Hematopoietic multipotent progenitor cell treated with erythropoietin and hydrocortisone succinate and interleukin-3 and kit ligand, for 17 days (in vitro differentiated cells): ENCODE data around the gene SLC1A5.
"Not testable (repeated sequence)": the region's sequence is repeated elsewhere in the genome, so short reads cannot be mapped to it uniquely, and the experiment has no call there.

ENCODE experiments used
- DNase-seq: peaks from one replicate; pipeline ENCODE4 v3.0.0-alpha.2; 2015; ENCODE audit warnings: low spot score

Gene SLC1A5

GRCh38 chr19:46798713-46799112 is 10.3 kb upstream of the SLC1A5 start:
- DNase-seq: no peak

DNA sequence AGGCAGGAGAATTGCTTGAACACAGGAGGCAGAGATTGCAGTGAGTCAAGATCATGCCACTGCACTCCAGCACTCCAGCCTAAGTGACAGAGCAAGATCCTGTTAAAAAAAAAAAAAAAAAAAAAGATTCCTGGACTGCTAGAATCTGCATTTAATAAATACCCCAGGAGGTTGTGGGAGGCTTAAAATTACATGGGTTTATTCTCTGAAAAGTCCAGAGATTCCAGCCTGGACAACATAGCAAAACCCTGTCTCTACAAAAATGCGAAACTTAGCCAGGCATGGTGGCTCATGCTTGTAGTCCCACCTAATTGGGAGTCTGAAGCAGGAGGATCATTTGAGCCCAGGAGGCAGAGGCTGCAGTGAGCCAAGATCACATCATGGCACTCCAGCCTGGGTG is 9.5 kb upstream of the SLC1A5 start:
- DNase-seq: no peak

- no peak for DNase-seq
These were observed 3.5 kb upstream of the SLC1A5 start for GRCh38 chr19:46791944-46792343.

DNA sequence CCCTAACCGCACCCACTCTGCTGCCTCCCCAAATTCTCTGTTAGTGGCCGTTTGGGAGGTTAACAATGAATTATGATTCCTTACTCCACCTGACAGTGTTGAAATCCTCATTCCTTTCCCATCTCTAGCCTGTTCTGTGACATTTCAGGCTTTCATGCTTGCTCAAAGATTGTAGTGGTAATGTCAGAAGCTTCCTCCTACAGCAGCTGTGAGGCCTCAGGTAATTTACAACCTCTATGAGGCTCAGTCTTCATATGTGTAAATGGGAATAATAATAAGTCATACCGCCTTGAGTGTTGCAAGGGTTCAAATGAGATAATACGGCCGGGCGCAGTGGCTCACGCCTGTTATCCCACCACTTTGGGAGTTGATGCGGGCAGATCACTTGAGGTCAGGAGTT is 977 bp upstream of the SLC1A5 start:
- no peak for DNase-seq

DNA sequence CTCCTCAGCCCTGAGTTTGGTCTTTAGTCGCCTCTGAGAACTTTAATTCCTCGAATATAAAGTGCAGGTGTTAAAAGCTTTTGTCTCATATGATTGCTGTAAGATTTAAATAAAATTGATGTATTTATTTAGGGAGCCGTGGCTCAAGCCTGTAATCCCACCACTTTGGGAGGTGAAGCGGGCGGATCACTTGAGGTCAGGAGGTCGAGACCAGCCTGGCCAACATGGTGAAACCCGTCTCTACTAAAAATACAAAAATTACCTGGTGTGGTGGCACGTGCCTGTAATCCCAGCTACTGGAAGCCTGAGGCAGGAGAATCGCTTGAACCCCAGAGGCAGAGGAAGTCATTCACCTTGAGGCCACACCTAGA is 559 bp upstream of the SLC1A5 start:
- no peak for DNase-seq

DNA sequence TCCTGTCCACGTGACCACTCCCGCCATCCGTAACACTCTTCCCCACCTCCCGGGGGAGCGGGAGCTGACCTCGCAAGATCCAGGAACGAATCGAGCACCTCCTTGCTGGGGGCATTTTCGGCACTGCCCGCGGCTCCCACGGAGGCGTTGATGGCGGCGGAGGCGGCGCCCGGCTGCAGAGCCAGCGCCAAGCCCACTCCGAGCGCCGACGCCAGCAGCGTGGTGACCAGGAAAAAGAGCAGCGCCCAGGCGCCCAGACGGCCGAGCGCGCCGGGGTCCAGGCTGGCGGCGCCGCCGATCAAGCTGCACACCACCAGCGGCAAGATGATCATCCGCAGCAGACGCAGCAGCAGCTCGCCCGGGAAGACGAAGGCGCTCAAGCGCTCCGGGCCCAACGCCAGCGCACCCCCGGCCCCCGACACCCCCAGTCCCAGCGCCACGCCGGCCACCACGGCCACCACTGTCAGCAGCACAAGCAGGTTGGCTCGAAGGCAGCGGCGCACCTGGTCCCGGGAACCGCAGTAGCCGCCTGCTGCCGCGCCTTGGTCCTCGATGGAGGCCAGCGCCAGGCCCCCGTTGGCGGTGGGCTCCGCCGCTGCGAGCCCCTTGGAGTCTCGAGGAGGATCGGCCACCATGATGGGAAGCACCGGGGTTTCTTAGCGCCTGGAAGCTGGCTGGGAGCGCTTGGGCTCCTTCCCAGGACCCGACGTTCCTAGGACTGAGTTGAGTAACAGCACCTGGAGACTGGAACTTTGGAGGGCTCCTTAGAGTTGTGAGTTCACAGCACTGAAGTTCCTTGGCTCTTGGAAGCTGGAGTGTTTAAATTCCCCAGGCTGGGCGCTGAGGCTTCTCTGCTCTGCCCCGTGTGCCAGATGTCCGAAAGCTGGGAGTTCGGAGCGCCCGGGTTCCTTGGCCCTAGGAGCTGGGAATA is 798 bp downstream of the SLC1A5 start:
- DNase-seq: peak; percentile 65

GRCh38 chr19:46787040-46787330 is 1.4 kb downstream of the SLC1A5 start:
- DNase-seq: no peak

- peak; percentile 97 for DNase-seq
These were observed 2.0 kb downstream of the SLC1A5 start for GRCh38 chr19:46786236-46787039.

DNA sequence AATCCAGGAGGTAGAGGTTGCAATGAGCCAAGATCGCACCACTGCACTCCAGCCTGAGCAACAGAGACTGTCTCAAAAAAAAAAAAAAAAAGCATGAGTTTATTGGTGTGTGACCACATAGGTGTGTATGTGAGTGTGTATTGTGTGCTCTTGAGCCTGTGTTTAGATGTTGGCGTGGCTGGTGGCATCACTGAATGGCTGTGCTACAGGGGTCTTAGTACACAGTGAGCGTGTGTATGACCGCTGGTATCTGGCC is 2.5 kb downstream of the SLC1A5 start:
- DNase-seq: no peak

DNA sequence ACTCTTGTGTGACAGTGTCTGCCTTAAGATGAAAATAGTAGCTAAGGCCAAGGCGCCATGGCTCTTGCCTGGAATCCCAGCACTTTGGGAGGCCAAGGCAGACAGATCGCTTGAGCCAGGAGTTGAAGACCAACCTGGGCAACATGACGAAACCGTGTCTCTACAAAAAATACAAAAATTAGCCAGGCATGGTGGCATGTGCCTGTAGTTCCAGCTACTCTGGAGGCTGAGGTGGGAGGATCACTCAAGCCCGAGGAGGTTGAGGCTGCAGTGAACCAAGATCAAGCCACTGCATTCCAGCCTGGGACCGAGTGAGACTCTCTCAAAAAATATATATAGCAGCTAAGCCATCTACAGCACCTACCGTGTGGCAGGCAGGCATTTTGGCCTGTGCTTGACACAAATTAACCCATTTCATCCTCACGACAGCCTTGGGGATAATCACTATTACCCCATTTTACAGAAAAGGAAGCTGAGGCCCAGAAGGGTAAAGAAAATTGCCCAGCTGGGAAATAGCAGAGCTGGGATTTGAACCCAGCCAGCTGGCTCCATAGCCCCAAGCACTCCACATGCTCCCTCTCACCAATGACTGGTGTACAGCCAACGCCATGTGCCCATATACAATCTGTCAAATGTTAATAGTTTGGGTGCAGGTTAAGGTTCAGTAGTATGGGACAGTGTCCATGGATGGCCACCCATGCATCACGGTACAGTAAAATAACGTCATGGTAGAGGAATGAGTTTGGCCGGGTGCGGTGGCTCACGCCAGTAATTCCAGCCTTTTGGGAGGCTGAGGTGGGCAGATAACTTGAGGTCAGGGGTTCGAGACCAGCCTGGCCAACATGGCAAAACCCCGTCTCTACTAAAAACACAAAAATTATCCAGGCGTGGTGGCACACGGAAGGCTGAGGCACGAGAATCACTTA is 3.1 kb downstream of the SLC1A5 start:
- peak; percentile 64 for DNase-seq

DNA sequence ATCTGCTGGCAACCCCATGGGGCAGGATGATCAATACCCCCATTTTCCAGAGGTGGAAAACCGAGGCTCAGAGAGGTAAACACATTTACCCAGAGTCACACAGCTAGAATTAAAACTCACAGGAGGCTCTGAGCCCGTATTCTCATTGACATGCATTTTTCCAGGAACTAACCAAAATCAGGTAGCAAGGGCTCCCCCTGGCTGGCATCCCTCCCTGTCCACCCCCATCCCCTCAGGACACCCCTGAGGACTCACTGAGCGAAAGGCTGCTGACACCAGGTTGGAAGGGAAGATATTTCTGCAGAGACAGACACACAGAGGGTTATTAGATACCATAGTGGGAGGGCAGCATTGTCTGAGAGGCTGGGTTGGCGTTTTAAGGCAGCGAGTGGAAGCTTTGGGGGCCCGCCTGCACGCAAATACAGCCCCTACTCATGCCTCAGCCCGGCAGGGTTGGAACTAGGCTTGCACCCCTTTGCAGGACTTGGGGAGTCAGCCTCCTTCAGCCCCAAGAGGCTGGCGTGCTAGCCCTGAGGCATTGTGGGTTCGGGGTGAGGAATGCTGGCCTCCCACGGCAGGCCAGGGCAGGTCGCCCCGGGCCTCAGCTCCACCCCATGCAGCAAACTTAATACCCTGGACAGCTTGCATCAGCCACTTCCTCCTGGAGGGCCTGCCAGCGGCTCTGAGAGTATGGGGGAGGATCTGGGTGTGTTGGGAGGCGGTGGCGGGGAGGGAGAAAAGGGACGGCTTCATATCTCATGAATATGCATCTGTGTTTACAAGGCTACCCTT is 3.9 kb downstream of the SLC1A5 start:
- peak; percentile 92 for DNase-seq

DNA sequence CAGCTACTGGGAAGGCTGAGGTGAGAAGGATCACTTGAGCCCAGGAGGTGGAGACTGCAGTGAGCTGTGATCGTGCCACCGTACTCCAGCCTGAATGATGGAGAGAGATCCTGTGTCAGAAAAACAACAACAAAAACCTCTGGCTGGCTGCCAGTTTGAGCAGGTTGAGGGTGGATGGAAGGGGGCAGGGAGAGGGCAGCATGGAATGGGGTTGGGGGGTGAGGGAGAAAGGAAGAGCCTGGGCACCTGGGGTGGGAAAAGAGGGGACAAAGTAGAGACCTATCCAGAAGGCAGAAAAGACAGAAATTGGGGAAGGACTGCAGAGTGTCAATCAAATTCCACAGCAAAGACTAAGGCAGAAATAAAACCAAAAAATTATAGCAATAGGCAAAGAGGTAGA is 4.7 kb downstream of the SLC1A5 start:
- DNase-seq: peak; percentile 77

DNA sequence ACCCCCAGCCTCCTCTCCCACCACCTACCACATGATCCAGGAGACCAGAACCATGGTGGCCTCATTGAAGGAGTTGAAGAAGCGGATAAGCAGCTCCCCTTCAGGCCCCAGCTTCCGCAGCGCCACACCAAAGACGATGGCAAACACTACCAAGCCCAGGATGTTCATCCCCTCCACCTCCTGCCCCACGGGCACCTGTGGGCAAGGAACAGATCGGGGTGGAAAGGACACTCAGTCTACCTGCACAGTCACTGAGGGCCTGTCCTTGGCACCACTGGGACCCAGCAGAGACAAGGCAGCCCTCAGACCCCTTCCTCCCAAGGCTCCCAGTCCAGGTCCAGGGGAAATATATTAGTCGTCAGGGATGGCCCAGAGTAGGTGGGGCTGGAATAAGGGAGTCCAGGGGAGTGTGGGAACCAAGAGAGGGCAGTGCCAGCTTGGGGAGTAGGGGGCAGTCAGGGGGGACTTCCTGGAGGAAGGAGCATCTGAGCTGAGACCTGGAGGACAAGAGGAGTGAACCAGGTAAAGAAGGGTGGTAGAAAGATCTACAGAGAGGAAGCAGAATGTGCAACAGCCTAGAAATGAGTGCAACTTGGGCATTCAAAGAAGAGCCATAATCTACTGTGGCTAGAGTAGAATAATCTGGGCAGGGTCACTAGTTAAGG is 5.9 kb downstream of the SLC1A5 start:
- no peak for DNase-seq

GRCh38 chr19:46777956-46778645 is 10.3 kb downstream of the SLC1A5 start:
- DNase-seq: not testable (repeated sequence)

DNA sequence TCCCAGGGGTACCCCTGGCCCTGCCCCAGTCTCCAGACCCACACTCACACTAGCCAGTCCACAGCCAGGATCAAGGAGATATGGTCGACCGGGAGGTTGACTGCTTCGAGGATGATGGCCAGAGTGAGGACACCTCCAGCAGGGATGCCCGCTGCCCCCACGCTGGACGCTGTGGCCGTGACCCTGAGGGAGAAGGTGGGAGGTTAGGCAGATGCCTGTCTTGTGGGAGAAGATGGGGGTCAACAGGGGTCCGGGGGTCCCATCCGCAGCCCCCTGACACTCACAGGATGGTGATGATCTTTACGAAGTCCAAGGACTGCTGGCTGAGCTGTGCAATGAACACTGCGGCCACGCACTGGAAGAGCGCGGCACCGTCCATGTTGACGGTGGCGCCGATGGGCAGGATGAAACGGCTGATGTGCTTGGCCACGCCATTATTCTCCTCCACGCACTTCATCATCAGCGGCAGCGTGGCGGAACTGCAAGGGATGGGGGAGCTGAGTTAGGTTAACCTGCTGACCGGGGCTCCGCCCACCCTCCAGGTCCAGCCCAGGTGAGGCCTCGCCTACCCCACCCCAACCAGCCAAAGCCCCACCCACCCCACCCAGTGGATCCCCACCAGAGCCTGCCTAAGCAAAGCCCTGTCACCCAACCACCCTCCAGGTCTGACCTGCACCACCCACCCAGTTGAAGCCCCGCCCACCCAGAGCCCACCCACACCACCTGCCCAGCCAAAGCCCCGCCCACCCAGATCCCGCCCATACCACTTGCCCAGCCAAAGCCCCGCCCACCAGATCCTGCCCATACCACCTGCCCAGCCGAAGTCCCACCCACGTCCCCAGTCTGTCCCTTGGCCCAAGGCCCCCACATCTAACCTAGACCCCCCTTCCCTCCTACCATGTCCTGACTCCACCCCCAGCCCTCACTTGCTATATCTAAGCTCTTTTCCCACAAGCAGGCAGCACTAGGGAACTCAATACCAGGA is 11.2 kb downstream of the SLC1A5 start:
- peak; percentile 66 for DNase-seq

DNA sequence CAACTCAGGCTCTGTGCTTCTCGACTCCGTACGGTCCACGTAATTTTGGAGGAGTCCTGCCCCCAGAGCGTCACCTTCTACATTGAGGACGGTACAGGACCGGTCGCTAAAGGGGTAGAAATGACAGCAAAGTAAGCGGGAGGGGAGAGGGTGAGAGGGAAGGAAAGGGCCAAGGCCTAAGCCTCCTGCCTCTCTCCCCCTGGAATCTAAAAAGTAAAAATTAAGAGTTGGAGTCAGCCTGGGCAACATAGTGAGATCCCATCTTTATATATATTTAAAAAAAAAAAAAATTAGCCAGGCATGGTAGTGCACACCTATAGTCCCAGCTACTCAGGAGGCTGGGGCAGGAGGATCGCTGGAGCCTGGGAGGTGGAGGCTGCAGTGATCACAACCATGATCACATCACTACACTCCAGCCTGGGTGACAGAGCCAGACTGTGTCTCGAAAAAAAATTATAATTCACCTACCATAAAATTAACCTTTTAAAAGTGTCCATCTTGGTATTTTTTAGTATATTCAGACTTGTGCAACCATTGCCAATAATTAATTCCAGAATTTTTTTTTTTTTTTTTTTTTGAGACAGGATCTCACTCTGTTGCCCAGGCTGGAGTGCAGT is 12.6 kb downstream of the SLC1A5 start:
- no peak for DNase-seq

GRCh38 chr19:46773018-46773399 is 15.4 kb downstream of the SLC1A5 start:
- no peak for DNase-seq

- no peak for DNase-seq
These were observed 16.0 kb downstream of the SLC1A5 start for GRCh38 chr19:46772170-46773017.
